ENCODE measurements around the gene SOX8.
"Not testable (repeated sequence)": the region's sequence is repeated elsewhere in the genome, so short reads cannot be mapped to it uniquely, and the experiment has no call there.

Gene SOX8

GRCh38 chr16:945271-946047 lies 36.1 kb upstream of the SOX8 start:
- Histone ChIP-seq H3K9ac (ENCODE audit: low read length) (no peak overlapping the region), H3K36me3 (ENCODE audit: control insufficient read depth, insufficient read depth, low read length) (peaks cover 10% of the 10 kb centered on the region), H3K27ac (ENCODE audit: low read depth, low read length) (no peak overlapping the region)

GRCh38 chr16:946048-946395 lies 35.5 kb upstream of the SOX8 start:
- Histone ChIP-seq H3K36me3 (ENCODE audit: control insufficient read depth, insufficient read depth, low read length) (peaks cover 10% of the 10 kb centered on the region), H3K4me1 (ENCODE audit: control insufficient read depth, insufficient read depth, low read length) (no peaks in the 10 kb centered on the region), H3K27me3 (ENCODE audit: control insufficient read depth, insufficient read depth, low read length) (no peaks in the 10 kb centered on the region), H3K9ac (ENCODE audit: low read length) (no peak overlapping the region), H3K27ac (ENCODE audit: low read depth, low read length) (no peak overlapping the region), H3K4me3 (ENCODE audit: low read length) (no peak overlapping the region)

More at GRCh38 chr16:945271-946047, 36.1 kb upstream of the SOX8 start:
- Histone ChIP-seq H3K4me1 (ENCODE audit: control insufficient read depth, insufficient read depth, low read length) (no peaks in the 10 kb centered on the region), H3K27me3 (ENCODE audit: control insufficient read depth, insufficient read depth, low read length) (no peaks in the 10 kb centered on the region), H3K4me3 (ENCODE audit: low read length) (no peak overlapping the region)

GRCh38 chr16:947255-947921 lies 34.2 kb upstream of the SOX8 start:
- Histone ChIP-seq H3K4me3 (ENCODE audit: low read length) (no peak overlapping the region), H3K9ac (ENCODE audit: low read length) (no peak overlapping the region), H3K4me1 (ENCODE audit: control insufficient read depth, insufficient read depth, low read length) (no peaks in the 10 kb centered on the region), H3K27me3 (ENCODE audit: control insufficient read depth, insufficient read depth, low read length) (no peaks in the 10 kb centered on the region), H3K27ac (ENCODE audit: low read depth, low read length) (no peak overlapping the region), H3K36me3 (ENCODE audit: control insufficient read depth, insufficient read depth, low read length) (peaks cover 15% of the 10 kb centered on the region)

- H3K36me3 ChIP-seq (ENCODE audit: control insufficient read depth, insufficient read depth, low read length), result peaks cover 15% of the 10 kb centered on the region
- not testable (repeated sequence) for H3K27ac ChIP-seq (ENCODE audit: low read depth, low read length); H3K4me3 ChIP-seq (ENCODE audit: low read length); H3K4me1 ChIP-seq (ENCODE audit: control insufficient read depth, insufficient read depth, low read length); H3K9ac ChIP-seq (ENCODE audit: low read length); H3K27me3 ChIP-seq (ENCODE audit: control insufficient read depth, insufficient read depth, low read length)
These were observed 33.7 kb upstream of the SOX8 start for GRCh38 chr16:947922-948303.

GRCh38 chr16:948767-949166 lies 32.8 kb upstream of the SOX8 start:
- H3K36me3 ChIP-seq (ENCODE audit: control insufficient read depth, insufficient read depth, low read length), result peaks cover 15% of the 10 kb centered on the region
- not testable (repeated sequence) for H3K9ac ChIP-seq (ENCODE audit: low read length); H3K27ac ChIP-seq (ENCODE audit: low read depth, low read length); H3K4me1 ChIP-seq (ENCODE audit: control insufficient read depth, insufficient read depth, low read length); H3K27me3 ChIP-seq (ENCODE audit: control insufficient read depth, insufficient read depth, low read length); H3K4me3 ChIP-seq (ENCODE audit: low read length)

- H3K4me3 ChIP-seq (ENCODE audit: low read length); H3K9ac ChIP-seq (ENCODE audit: low read length); H3K4me1 ChIP-seq (ENCODE audit: control insufficient read depth, insufficient read depth, low read length); H3K27me3 ChIP-seq (ENCODE audit: control insufficient read depth, insufficient read depth, low read length); H3K36me3 ChIP-seq (ENCODE audit: control insufficient read depth, insufficient read depth, low read length); H3K27ac ChIP-seq (ENCODE audit: low read depth, low read length): not testable (repeated sequence)
These were observed 30.6 kb upstream of the SOX8 start for GRCh38 chr16:950733-951573.

GRCh38 chr16:951660-952301 lies 29.8 kb upstream of the SOX8 start:
- no peak overlapping the region for H3K27ac ChIP-seq (ENCODE audit: low read depth, low read length)
- H3K4me1 ChIP-seq (ENCODE audit: control insufficient read depth, insufficient read depth, low read length), result no peaks in the 10 kb centered on the region
- H3K27me3 ChIP-seq (ENCODE audit: control insufficient read depth, insufficient read depth, low read length), result no peaks in the 10 kb centered on the region
- no peak overlapping the region for H3K9ac ChIP-seq (ENCODE audit: low read length)
- peaks cover 5% of the 10 kb centered on the region for H3K36me3 ChIP-seq (ENCODE audit: control insufficient read depth, insufficient read depth, low read length)
- H3K4me3 ChIP-seq (ENCODE audit: low read length), result no peak overlapping the region

- Histone ChIP-seq H3K9ac (ENCODE audit: low read length) (no peak overlapping the region), H3K4me3 (ENCODE audit: low read length) (no peak overlapping the region), H3K27me3 (ENCODE audit: control insufficient read depth, insufficient read depth, low read length) (no peaks in the 10 kb centered on the region), H3K27ac (ENCODE audit: low read depth, low read length) (no peak overlapping the region), H3K36me3 (ENCODE audit: control insufficient read depth, insufficient read depth, low read length) (peaks cover 5% of the 10 kb centered on the region), H3K4me1 (ENCODE audit: control insufficient read depth, insufficient read depth, low read length) (no peaks in the 10 kb centered on the region)
These were observed 29.2 kb upstream of the SOX8 start for GRCh38 chr16:952321-952720.

- not testable (repeated sequence) for H3K9ac ChIP-seq (ENCODE audit: low read length); H3K27me3 ChIP-seq (ENCODE audit: control insufficient read depth, insufficient read depth, low read length); H3K27ac ChIP-seq (ENCODE audit: low read depth, low read length); H3K4me3 ChIP-seq (ENCODE audit: low read length); H3K4me1 ChIP-seq (ENCODE audit: control insufficient read depth, insufficient read depth, low read length); H3K36me3 ChIP-seq (ENCODE audit: control insufficient read depth, insufficient read depth, low read length)
These were observed 27.8 kb upstream of the SOX8 start for GRCh38 chr16:953818-954217.

- H3K4me3 ChIP-seq (ENCODE audit: low read length); H3K36me3 ChIP-seq (ENCODE audit: control insufficient read depth, insufficient read depth, low read length); H3K9ac ChIP-seq (ENCODE audit: low read length); H3K27ac ChIP-seq (ENCODE audit: low read depth, low read length); H3K27me3 ChIP-seq (ENCODE audit: control insufficient read depth, insufficient read depth, low read length); H3K4me1 ChIP-seq (ENCODE audit: control insufficient read depth, insufficient read depth, low read length): not testable (repeated sequence)
These were observed 25.8 kb upstream of the SOX8 start for GRCh38 chr16:955766-956165.

GRCh38 chr16:959232-960040 lies 22.1 kb upstream of the SOX8 start:
- Histone ChIP-seq H3K4me3 (ENCODE audit: low read length) (no peak overlapping the region), H3K4me1 (ENCODE audit: control insufficient read depth, insufficient read depth, low read length) (peaks cover 8% of the 10 kb centered on the region), H3K27ac (ENCODE audit: low read depth, low read length) (no peak overlapping the region), H3K36me3 (ENCODE audit: control insufficient read depth, insufficient read depth, low read length) (no peaks in the 10 kb centered on the region), H3K9ac (ENCODE audit: low read length) (no peak overlapping the region), H3K27me3 (ENCODE audit: control insufficient read depth, insufficient read depth, low read length) (no peaks in the 10 kb centered on the region)

- Histone ChIP-seq H3K36me3 (ENCODE audit: control insufficient read depth, insufficient read depth, low read length) (no peaks in the 10 kb centered on the region), H3K4me1 (ENCODE audit: control insufficient read depth, insufficient read depth, low read length) (peaks cover 10% of the 10 kb centered on the region), H3K27ac (ENCODE audit: low read depth, low read length) (no peak overlapping the region)
These were observed 19.2 kb upstream of the SOX8 start for GRCh38 chr16:962366-962765.

More at GRCh38 chr16:962366-962765, 19.2 kb upstream of the SOX8 start:
- Histone ChIP-seq H3K9ac (ENCODE audit: low read length) (no peak overlapping the region), H3K4me3 (ENCODE audit: low read length) (no peak overlapping the region), H3K27me3 (ENCODE audit: control insufficient read depth, insufficient read depth, low read length) (no peaks in the 10 kb centered on the region)
